Measurements from ENCODE around the gene MACROH2A2.

GRCh38 chr10:70119197-70119596, 66.6 kb downstream of the MACROH2A2 start:
- TF ChIP-seq ZNF687 (IDR thresholded peaks at IDR 0.05): no peak
- TF ChIP-seq PBX3 (IDR thresholded peaks at IDR 0.05; ENCODE audit: insufficient replicate concordance, low read depth, low read length): no peak
- TF ChIP-seq RAD21 (IDR thresholded peaks at IDR 0.05; ENCODE audit: insufficient read depth, low read depth, low read length): no peak
- TF ChIP-seq ZNF24 (IDR thresholded peaks at IDR 0.05): no peak
- no peak for TF ChIP-seq NRF1 (conservative IDR thresholded peaks at IDR 0.05; ENCODE audit: low read depth, low read length)
- no peak for TF ChIP-seq E2F4 (IDR thresholded peaks at IDR 0.05; ENCODE audit: low read depth, low read length)
- TF ChIP-seq FOXK2 (IDR thresholded peaks at IDR 0.05): no peak
- TF ChIP-seq TAF1 (IDR thresholded peaks at IDR 0.05; ENCODE audit: borderline replicate concordance, low read depth, low read length): no peak
- TF ChIP-seq EZH2 (IDR thresholded peaks at IDR 0.05; ENCODE audit: borderline replicate concordance, control insufficient read depth, low read depth, low read length): no peak
- no peak for TF ChIP-seq POLR2A (IDR thresholded peaks at IDR 0.05; ENCODE audit: low read depth, low read length)
- no peak for TF ChIP-seq SP1 (IDR thresholded peaks at IDR 0.05; ENCODE audit: low read depth, low read length)
- TF ChIP-seq BRCA1 (IDR thresholded peaks at IDR 0.05; ENCODE audit: low read depth, low read length): no peak
- TF ChIP-seq CTCF (IDR thresholded peaks at IDR 0.05 in 2 of 3, conservative IDR thresholded peaks at IDR 0.05 in 1 of 3; ENCODE audit: control insufficient read depth in 2 of 3, extremely low read depth in 1 of 3, insufficient read depth in 1 of 3, low read depth in 3 of 3, low read length in 3 of 3): no peak
- TF ChIP-seq EP300 (IDR thresholded peaks at IDR 0.05; ENCODE audit: borderline replicate concordance in 1 of 2, control insufficient read depth in 1 of 2, low read depth in 2 of 2, low read length in 2 of 2): no peak

Data from GM12878 (cell line).